UCSD-AML1 (cell line): ENCODE data around the gene CD300LF.

Source experiments
- DNase-seq: peaks from one replicate; lab custom pipeline; 2025; ENCODE audit not compliant: unreplicated experiment; lab: John Stamatoyannopoulos, UW

CD300LF gene

GRCh38 chr17:74730491-74731346, 18.0 kb upstream of the CD300LF start:
- DNase-seq = peak; percentile 45

GRCh38 chr17:74729866-74730265, 17.1 kb upstream of the CD300LF start:
- DNase-seq = no peak

- no peak for DNase-seq
These were observed 16.6 kb upstream of the CD300LF start for GRCh38 chr17:74729368-74729767.

- DNase-seq = no peak
These were observed 16.0 kb upstream of the CD300LF start for GRCh38 chr17:74728702-74729075.

DNA sequence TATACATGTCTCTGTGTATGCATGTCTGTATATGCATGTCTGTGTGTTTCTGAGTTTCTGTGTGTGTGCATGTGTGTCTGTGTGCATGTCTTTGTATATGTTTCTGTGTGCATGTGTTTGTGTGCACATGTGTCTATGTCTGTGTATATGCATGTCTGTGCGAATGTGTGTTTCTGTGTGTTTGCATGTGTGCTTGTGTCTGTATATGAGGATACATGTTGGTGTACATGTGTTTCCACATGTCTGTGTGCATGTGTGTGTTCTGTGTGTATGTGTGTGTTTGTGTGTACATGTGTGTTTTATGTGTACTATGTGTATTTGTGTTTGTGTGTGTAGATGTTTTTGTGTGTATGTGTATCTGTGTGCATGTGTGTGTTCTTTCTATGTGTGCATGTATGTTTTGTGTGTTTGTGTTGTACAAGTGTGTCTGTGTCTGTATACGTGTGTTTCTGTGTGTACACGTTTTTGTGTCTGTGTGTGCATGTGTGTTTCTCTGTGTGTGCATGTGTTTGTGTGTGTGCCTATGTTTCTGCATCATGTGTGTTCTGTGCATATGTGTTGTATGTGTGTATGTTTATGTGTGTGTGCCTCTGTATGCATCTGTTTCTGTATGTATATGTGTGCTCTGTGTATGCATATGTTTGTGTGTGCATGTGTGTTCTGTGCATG, 15.4 kb upstream of the CD300LF start:
- no peak for DNase-seq

DNA sequence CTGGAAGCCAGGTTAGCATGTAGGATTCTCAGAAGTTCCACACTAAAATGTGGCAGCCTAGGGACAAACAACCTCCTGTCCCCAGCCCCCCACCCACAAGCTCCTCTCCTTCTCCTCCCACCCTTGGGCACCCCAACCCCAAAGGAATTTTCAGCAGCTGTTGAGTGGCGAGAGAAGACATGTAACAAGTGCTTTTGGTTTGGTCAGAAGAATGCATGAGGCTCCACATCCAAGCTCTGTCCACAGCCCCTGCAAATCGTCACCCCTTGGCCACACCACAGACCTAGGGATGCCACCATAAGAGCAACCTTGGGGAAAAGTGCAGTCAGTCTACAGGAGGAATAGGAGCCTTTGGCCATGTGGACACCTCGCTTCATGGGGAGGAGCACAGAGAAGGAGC, 12.4 kb upstream of the CD300LF start:
- DNase-seq = no peak

- DNase-seq = no peak
These were observed 11.2 kb upstream of the CD300LF start for GRCh38 chr17:74723891-74724290.

- DNase-seq = no peak
These were observed 10.1 kb upstream of the CD300LF start for GRCh38 chr17:74722782-74723181.

DNA sequence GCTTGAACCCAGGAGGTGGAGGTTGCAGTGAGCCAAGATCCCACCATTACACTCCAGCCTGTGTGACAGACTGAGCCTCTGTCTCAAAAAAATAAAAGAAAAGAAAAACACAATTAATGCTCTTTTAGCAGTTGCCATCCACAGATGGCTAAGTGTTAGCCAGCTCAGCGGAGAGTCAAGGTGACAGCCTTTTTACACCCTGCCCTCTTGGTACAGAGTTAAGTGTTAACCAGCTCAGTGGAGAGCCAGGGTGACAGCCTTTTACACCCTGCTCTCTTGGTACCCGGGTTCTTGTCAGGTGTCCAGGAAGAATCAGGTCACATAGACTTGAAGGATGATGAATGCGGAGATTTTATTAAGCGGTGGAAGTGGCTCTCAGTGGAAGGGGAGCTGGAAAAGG, 7.8 kb upstream of the CD300LF start:
- no peak for DNase-seq

DNA sequence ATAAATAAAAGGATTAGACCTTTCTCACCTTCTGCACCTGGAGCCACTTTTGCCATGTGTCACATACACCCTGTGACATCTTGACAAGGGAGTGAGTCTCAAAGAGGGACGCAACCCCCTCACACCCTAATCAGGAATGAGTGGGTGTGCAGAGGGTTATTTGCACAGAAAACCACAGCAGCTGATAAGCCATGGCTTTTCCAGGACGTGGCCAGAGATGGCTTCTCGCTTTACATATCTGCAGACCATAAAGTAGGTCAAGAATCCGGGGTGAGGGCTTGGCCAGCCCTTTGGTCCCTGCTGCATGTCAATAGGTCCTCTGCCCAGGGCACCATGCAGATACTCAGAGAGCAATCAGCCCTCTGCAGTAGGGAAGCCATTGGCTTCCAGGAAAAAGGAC, 2.4 kb upstream of the CD300LF start:
- peak; percentile 40 for DNase-seq

GRCh38 chr17:74713171-74713755, 540 bp upstream of the CD300LF start:
- DNase-seq = no peak

DNA sequence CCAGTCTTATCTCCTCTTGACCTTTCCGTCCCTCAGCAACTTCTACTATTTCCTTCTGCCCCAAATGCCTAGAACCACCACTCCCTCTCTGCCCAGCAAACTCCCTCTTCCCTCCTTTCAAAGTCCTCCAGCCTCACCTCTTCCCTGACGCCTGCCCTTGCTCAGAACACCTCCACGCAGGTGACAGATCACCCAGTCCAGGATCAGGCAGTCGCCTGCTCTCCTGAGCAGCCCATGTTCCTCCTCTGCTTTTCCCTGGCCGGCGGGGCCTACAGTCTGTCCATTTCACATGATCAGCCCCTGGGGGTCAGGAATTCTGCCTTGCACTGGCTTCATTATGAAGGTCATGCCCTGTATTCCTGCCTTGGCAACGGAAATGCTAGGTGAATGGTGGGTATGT, 422 bp downstream of the CD300LF start:
- DNase-seq = no peak

DNA sequence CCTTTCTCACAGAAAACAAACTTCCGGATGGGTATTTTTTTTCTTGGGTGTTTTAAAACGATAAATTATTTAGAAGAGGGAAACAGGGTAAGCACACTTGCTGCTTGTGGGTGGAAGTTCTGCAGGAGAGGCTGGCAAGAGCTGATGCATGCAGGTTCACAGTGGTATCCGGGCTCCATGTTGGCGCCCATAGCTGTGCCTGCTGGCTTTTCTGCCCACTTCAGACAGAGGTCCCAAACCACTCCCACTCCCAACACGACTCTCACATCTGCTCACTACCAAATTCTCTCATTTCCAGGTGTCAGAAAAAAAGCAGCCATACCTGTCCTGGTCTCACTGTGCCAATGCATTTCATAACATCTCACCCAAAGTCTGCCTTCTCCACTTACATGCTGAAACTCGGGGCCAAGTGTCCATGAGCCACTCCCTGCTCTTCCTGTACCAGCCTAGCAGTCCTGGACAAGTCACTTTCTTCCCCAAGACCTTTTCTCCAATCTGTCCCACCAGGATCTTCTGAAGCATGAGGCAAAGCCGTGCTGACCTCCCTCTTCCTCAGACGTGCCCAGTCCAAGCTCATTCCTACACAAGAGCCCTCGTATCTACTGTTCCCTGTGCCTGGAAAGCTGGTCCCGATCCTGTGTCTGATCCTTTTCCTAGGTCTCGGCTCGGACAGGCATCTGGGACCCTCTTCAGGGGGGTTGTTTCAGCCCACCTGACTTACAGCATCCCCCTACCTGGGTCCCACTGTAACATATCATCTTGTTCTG, 1.5 kb downstream of the CD300LF start:
- no peak for DNase-seq

- DNase-seq = no peak
These were observed 8.2 kb downstream of the CD300LF start for GRCh38 chr17:74704544-74704943.

GRCh38 chr17:74703311-74703710, 9.4 kb downstream of the CD300LF start:
- no peak for DNase-seq

GRCh38 chr17:74702116-74702871, 10.4 kb downstream of the CD300LF start:
- no peak for DNase-seq

- no peak for DNase-seq
These were observed 13.5 kb downstream of the CD300LF start for GRCh38 chr17:74699236-74699635.

- DNase-seq = no peak
These were observed 14.7 kb downstream of the CD300LF start for GRCh38 chr17:74698069-74698468.

- no peak for DNase-seq
These were observed 15.2 kb downstream of the CD300LF start for GRCh38 chr17:74697515-74697914.

GRCh38 chr17:74695629-74696028, 17.1 kb downstream of the CD300LF start:
- DNase-seq = no peak

DNA sequence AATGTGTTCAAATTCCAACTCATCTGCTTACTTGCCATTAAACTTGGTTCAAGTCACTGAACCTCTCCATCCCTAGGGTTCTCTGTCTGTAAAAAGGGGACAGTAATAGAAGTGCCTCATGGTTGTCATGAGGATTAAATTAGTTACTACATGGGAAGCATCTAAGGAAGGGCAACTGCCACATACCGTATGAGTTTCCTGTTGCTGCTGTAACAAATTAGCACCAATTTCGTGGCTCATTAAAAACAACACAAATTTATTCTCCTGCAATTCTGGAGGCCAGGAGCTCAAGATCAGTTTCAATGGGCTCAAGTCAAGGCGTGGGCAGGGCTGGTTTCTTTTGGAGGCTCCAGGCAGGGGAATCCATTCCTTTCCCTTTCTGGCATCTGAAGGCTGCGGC, 18.6 kb downstream of the CD300LF start:
- no peak for DNase-seq
